IPS-20b (cell line): ENCODE results near the gene ACER2.
"Not testable (repeated sequence)": the region's sequence is repeated elsewhere in the genome, so short reads cannot be mapped to it uniquely, and the experiment has no call there.

ENCODE experiments used
- H3K27ac ChIP-seq: one replicate; pipeline ENCODE4 v1.5.1; 2013; ENCODE audit warnings: low read length
- H3K27me3 ChIP-seq: 2 replicates; pipeline ENCODE4 v1.6.1; 2013; ENCODE audit warnings: mild to moderate bottlenecking, low read length, inconsistent platforms; ENCODE audit not compliant: insufficient read depth
- H3K36me3 ChIP-seq: 2 replicates; pipeline ENCODE4 v1.6.1; 2013; ENCODE audit warnings: low read depth, mild to moderate bottlenecking, inconsistent platforms, low read length, moderate library complexity; ENCODE audit not compliant: insufficient read depth
- H3K4me1 ChIP-seq: 2 replicates; pipeline ENCODE4 v1.6.1; 2013; ENCODE audit warnings: mild to moderate bottlenecking, control low read depth, inconsistent platforms, low read length, moderate library complexity; ENCODE audit not compliant: insufficient read depth
- H3K4me3 ChIP-seq: 2 replicates; pipeline ENCODE4 v1.5.1; 2013; ENCODE audit warnings: mild to moderate bottlenecking, low read length, inconsistent platforms
- H3K9ac ChIP-seq: 2 replicates; pipeline ENCODE4 v1.6.1; 2013; ENCODE audit warnings: low read depth, mild to moderate bottlenecking, inconsistent platforms, low read length, moderate library complexity
- H3K9me3 ChIP-seq: 2 replicates; pipeline ENCODE4 v1.6.1; 2013; ENCODE audit warnings: mild to moderate bottlenecking, low read depth, low read length, inconsistent platforms; ENCODE audit not compliant: insufficient read depth

The ACER2 gene

GRCh38 chr9:19431361-19432171 lies 22.8 kb downstream of the ACER2 start:
- Histone ChIP-seq H3K36me3 (peaks cover 29% of the 10 kb centered on the region), H3K4me1 (0 out of 2 replicates have a peak, but pooled peaks cover 3% of the 10 kb centered on the region), H3K27me3 (no peaks in the 10 kb centered on the region), H3K9me3 (no peaks in the 10 kb centered on the region; the same call in 1 of the 2 replicates), H3K27ac (no peak overlapping the region), H3K4me3 (no peak overlapping the region), H3K9ac (no peak overlapping the region)

- H3K27me3 ChIP-seq, result no peaks in the 10 kb centered on the region
- no peak overlapping the region for H3K27ac ChIP-seq
- peaks cover 24% of the 10 kb centered on the region for H3K36me3 ChIP-seq
- no peak overlapping the region for H3K9ac ChIP-seq
- H3K4me1 ChIP-seq, result 0 out of 2 replicates have a peak, but pooled peaks cover 3% of the 10 kb centered on the region
- no peak overlapping the region for H3K4me3 ChIP-seq
- H3K9me3 ChIP-seq, result no peaks in the 10 kb centered on the region; the same call in 1 of the 2 replicates
These were observed 23.7 kb downstream of the ACER2 start for GRCh38 chr9:19432473-19432872.

DNA sequence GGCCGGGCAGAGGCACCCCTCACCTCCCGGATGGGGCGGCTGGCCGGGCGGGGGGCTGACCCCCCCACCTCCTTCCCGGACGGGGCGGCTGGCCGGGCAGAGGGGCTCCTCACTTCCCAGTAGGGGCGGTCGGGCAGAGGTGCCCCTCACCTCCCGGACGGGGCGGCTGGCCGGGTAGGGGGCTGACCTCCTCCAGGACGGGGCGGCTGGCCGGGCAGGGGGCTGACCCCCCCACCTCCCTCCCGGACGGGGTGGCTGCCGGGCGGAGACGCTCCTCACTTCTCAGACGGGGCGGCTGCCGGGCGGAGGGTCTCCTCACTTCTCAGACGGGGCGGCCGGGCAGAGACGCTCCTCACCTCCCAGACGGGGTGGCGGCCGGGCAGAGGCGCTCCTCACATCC lies 24.9 kb downstream of the ACER2 start:
- H3K27ac ChIP-seq, H3K4me3 ChIP-seq, H3K9ac ChIP-seq, H3K9me3 ChIP-seq, H3K4me1 ChIP-seq, H3K27me3 ChIP-seq: not testable (repeated sequence)
- peaks cover 28% of the 10 kb centered on the region for H3K36me3 ChIP-seq

DNA sequence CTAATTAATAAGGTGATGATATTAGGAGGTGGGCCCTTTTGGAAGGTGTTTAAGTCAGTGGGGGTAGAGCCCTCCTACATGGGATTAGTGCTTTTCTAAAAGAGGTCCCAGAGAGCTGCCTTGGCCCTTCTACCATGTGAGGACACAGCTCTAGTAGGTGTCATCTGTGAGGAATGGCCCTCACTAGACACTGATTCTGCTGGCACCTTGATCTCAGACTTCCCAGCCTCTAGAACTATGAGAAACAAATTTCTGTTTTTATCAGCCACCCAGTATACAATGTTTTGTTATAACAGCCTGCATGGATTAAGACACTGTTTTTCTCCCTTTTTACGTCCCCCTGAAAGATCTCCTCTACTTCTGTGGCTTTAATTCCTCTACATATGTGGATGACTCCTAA lies 31.6 kb downstream of the ACER2 start:
- H3K9ac ChIP-seq, result no peak overlapping the region
- no peaks in the 10 kb centered on the region for H3K9me3 ChIP-seq
- peaks cover 10% of the 10 kb centered on the region for H3K4me1 ChIP-seq
- H3K4me3 ChIP-seq, result no peak overlapping the region
- no peak overlapping the region for H3K27ac ChIP-seq
- no peaks in the 10 kb centered on the region for H3K27me3 ChIP-seq
- peaks cover 20% of the 10 kb centered on the region for H3K36me3 ChIP-seq

GRCh38 chr9:19440823-19441580 lies 32.2 kb downstream of the ACER2 start:
- Histone ChIP-seq H3K9me3 (no peaks in the 10 kb centered on the region), H3K4me1 (peaks cover 16% of the 10 kb centered on the region), H3K4me3 (no peak overlapping the region), H3K27me3 (no peaks in the 10 kb centered on the region), H3K36me3 (peaks cover 19% of the 10 kb centered on the region), H3K27ac (no peak overlapping the region), H3K9ac (no peak overlapping the region)

DNA sequence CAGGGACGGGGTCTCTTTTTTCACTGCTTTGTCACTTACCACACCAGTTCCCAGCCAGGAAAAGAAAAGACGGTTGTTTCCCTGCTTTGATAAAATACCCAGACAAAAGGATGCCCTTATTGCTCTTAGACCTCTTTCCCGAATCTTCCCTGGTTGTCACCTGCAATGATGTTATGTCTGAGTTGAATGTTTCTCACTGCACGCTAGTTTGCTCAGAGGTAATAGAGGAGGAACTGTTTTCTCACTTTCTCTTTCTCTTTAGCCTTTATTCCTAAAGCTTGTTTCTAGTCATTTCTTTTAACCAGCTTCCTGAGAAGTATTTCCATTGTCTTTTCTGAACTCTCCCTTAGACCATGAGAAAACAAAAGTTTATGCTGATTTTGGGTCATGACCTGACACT lies 32.9 kb downstream of the ACER2 start:
- Histone ChIP-seq H3K4me3 (no peak overlapping the region), H3K4me1 (peaks cover 23% of the 10 kb centered on the region), H3K36me3 (peaks cover 19% of the 10 kb centered on the region), H3K27me3 (no peaks in the 10 kb centered on the region), H3K27ac (no peak overlapping the region), H3K9me3 (no peaks in the 10 kb centered on the region), H3K9ac (no peak overlapping the region)

DNA sequence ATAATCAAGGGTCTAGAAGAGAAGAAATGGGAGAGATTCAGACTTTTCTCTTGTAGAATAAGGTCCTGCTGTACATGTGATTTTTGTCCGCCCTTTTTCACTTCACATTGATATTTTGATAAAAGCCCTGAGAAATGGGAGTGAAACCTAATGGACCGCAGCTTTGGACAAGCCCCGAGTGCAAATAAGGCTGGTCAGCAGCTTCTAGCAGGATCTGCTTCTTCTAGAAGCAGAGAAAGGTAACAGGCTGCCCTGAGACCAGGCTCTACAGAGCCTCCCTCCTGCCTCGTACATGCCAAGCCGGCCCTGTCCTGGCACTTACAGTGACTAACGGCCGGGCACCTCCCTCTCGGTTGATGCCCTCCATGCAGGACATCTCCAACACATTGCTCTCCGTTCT lies 33.4 kb downstream of the ACER2 start:
- Histone ChIP-seq H3K27ac (no peak overlapping the region), H3K9me3 (no peaks in the 10 kb centered on the region), H3K27me3 (no peaks in the 10 kb centered on the region), H3K4me3 (no peak overlapping the region), H3K4me1 (peaks cover 28% of the 10 kb centered on the region), H3K9ac (no peak overlapping the region), H3K36me3 (peaks cover 19% of the 10 kb centered on the region)

DNA sequence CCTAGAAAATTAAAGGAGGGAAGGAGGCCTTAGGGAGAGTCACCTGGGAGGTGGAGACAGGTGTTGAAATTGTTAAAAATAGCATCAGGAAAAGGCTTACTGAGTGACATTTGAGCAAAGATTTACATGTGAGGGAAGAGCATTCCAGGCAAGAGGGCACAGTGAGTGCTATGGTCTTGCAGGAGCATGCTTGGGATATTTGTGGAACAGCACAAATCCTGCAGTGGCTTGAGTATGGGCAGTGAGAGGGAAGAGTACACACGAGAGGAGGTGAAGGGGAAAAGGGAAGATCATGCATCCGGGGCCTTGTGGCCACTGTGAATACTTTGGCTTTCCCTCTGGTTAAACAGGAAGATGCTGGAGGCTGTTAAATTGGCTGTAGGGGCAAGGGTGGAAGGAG lies 36.6 kb downstream of the ACER2 start:
- Histone ChIP-seq H3K9me3 (no peaks in the 10 kb centered on the region), H3K4me3 (peak overlapping the region; percentile 38; the same call in 1 of the 2 replicates), H3K27me3 (no peaks in the 10 kb centered on the region), H3K9ac (peak overlapping the region; percentile 31), H3K36me3 (peaks cover 9% of the 10 kb centered on the region), H3K4me1 (peaks cover 29% of the 10 kb centered on the region), H3K27ac (peak overlapping the region; percentile 71)

DNA sequence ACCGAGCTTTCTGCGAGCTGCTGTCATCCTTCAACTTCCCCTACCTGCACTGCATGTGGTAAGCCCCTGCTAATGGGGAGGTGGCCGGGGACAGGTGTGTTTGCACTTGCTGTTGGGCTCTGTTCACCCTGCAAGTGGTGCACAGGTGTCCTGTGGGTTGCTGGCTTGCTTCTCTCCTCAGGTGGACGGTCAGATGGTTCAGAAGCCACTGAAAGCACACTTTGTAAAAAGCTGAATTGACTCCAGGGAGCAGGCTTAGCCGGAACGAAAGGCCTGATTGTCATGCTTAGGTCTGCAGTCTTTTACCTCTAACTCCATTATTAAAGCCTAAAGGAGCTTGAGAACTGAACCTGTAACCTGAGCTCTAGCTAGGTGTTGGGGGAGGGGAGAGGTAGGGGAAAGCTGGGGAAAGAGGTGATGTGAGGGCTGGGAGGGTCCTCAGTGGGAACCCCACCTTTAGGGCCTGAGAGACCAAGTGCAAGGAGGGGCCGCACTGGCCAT lies 37.6 kb downstream of the ACER2 start:
- Histone ChIP-seq H3K9ac (peak overlapping the region; percentile 31), H3K4me1 (peaks cover 29% of the 10 kb centered on the region), H3K27me3 (no peaks in the 10 kb centered on the region), H3K27ac (peak overlapping the region; percentile 71), H3K4me3 (peak overlapping the region; percentile 38; the same call in 1 of the 2 replicates), H3K36me3 (peaks cover 16% of the 10 kb centered on the region), H3K9me3 (no peaks in the 10 kb centered on the region)

DNA sequence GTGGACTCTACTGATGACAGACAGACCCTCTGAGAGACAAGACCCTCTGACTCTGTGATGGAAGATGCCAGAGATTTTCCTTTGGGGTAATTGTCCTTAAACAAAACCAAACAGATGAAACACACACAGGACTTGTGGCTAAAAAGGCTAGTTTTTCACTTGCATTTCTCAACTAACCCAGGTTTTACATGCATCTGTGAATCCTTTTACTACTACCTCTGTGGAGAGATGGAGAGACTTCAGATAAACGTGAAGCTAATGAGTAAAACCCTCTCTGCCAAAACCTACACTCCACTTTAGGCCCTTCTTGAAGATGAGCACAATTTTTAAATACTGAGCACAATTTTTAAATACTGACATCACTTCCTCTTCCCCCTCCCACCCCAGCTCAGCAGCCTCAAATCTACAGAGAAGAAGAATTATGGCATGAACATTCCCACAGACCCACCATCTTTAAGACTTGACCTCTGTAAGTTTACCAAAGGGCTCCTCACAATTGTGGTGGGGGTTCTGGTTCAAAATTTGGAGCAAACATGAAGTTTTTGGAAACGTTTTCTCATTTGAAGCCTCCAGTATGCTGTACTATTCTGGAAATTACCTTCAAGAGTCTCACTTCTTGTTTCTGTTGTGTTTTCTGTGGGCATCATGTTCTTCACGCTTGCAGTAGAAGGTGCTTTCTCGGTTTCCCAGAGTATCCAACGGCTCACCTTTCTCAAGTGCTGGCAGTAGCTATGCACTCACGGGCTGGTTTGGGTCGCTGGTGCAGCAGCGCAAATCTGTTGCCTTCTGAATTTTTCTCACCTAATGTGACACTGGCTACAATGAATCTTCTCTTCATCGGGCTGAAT lies 42.7 kb downstream of the ACER2 start:
- H3K4me3 ChIP-seq, result no peak overlapping the region
- no peak overlapping the region for H3K27ac ChIP-seq
- H3K9ac ChIP-seq, result no peak overlapping the region

DNA sequence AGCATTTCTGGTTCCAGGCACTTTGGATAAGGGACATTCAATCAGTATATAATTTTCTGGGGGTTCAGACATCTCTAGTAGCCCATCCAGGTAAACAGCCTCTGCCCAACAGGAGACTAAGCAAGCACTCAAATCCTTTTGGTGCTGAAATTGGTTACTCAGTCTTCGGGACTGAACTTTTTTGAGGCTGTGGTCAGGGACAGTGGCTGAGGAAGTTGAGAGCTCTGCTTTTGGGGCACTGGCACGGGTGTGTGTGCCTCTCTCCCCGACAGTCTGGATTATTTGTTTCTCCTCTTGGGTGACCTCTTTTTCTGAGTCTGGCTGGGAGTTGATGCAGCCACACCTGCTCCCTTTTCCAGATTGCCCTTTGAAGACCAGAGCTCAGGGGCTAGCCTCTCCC lies 47.6 kb downstream of the ACER2 start:
- Histone ChIP-seq H3K9ac (peak overlapping the region; percentile 53; the same call in 1 of the 2 replicates), H3K4me3 (no peak overlapping the region)

More for the DNA sequence above, 42.7 kb downstream of the ACER2 start:
- H3K27me3 ChIP-seq, result no peaks in the 10 kb centered on the region
- peaks cover 14% of the 10 kb centered on the region; the same call in 1 of the 2 replicates for H3K36me3 ChIP-seq
- peaks cover 19% of the 10 kb centered on the region; the same call in 1 of the 2 replicates for H3K4me1 ChIP-seq
- no peaks in the 10 kb centered on the region for H3K9me3 ChIP-seq

More for the DNA sequence above, 47.6 kb downstream of the ACER2 start:
- H3K27ac ChIP-seq, result no peak overlapping the region
- no peaks in the 10 kb centered on the region for H3K9me3 ChIP-seq
- peaks cover 8% of the 10 kb centered on the region; the same call in 1 of the 2 replicates for H3K36me3 ChIP-seq
- H3K4me1 ChIP-seq, result peaks cover 19% of the 10 kb centered on the region; the same call in 1 of the 2 replicates
- H3K27me3 ChIP-seq, result no peaks in the 10 kb centered on the region
